Stomach (tissue), 9 donors: ENCODE data around the gene DRC3. TPM values are rescaled to one million over a fixed set of nuclear protein-coding genes. Genes with fewer than 3 reads are reported as not detected.

Experiments
- DNase-seq, 2 donors: peaks; one replicate each; pipeline versions ENCODE4 v3.0.0 to v3.0.0-alpha.2; 2013 to 2019
- H3K27ac ChIP-seq, 5 donors: fragments of 200-600 bp in 4 of 5; sonication (generic) in 4 of 5; one replicate each; pipeline ENCODE4 v1.5.1; 2013 to 2019; ENCODE audit warnings: mild to moderate bottlenecking in 1 of 5, moderate library complexity in 1 of 5
- H3K27me3 ChIP-seq, 3 donors: fragments of 200-600 bp; sonication (generic); one replicate each; pipeline ENCODE4 v1.5.1; 2017 to 2019; ENCODE audit warnings: mixed run types in 1 of 3
- H3K36me3 ChIP-seq, 4 donors: fragments of 200-600 bp; sonication (generic); 1 replicate in 3 of 4; 2 replicates in 1 of 4; pipeline ENCODE4 v1.5.1; 2016 to 2019
- H3K4me1 ChIP-seq, 4 donors: fragments of 200-600 bp; sonication (generic); one replicate each; pipeline ENCODE4 v1.5.1; 2016 to 2019
- H3K4me3 ChIP-seq, 4 donors: fragments of 200-600 bp; sonication (generic) in 3 of 4; one replicate each; pipeline ENCODE4 v1.5.1; 2016 to 2019; ENCODE audit warnings: mild to moderate bottlenecking in 1 of 4
- H3K9me3 ChIP-seq, 4 donors: fragments of 200-600 bp; sonication (generic); one replicate each; pipeline ENCODE4 v1.5.1; 2016 to 2019
- EP300 ChIP-seq: sonication (generic); formaldehyde crosslinking; IDR thresholded peaks from one replicate; pipeline ENCODE4 v1.6.1; 2017; ENCODE audit warnings: antibody characterized with exemption
- POLR2A ChIP-seq, 4 donors: fragments of 450-650 bp; IDR thresholded peaks; one replicate each; pipeline ENCODE4 v1.6.1; 2016; ENCODE audit warnings: antibody characterized with exemption in 4 of 4, control low read depth in 2 of 4, mild to moderate bottlenecking in 1 of 4, moderate library complexity in 1 of 4
- POLR2AphosphoS5 ChIP-seq, 3 donors: sonication (generic); formaldehyde crosslinking; IDR thresholded peaks; one replicate each; pipeline ENCODE4 v1.6.1; 2016; ENCODE audit warnings: antibody characterized with exemption in 3 of 3
- WGBS, 5 donors: extraction: QIAGEN DNeasy Blood & Tissue Kit in 3 of 5; methylation state at CpG; one replicate each; pipeline versions ENCODE4 v1.1.5 to v1.1.7; 2013 to 2018; 5-methylcytosine and 5-hydroxymethylcytosine counted together
- intact Hi-C: fragments of 100-400 bp; cut with DNase I; formaldehyde crosslinking; loops from one replicate; pipeline ENCODE4 v1.15.1; 2023; ENCODE audit warnings: low total_unique reads
- polyA plus RNA-seq, 3 donors: library from polyadenylated mRNA; stranded (reverse); fragments of 200-250 nt; gene quantifications; one replicate each; pipeline ENCODE4 v1.2.3, GENCODE V29; 2013
- total RNA-seq, 5 donors: library from RNA; depleted of rRNA; stranded (reverse); fragments of >200 nt; gene quantifications; one replicate each; pipeline versions ENCODE4 v1.1.0 to v1.2.3, GENCODE V29; 2014 to 2016
- TF ChIP-seq, protein P1 (sequence below), 7 experiments: fragments of 450-650 bp in 4 of 7; fragments of 200-600 bp in 3 of 7; sonication (generic) in 3 of 7; IDR thresholded peaks; one replicate each; pipeline ENCODE4 v1.5.1; 2016 to 2019; ENCODE audit warnings: antibody characterized with exemption in 7 of 7, control low read depth in 2 of 7, mild to moderate bottlenecking in 1 of 7
- donor health status: healthy with polysubstance abuse.
- donor health status: Bipolar disorder and iron deficiency.
- donor health status: healthy.

The DRC3 gene
- total and polyA plus RNA-seq, 8 donors, result 1.1 to 16.5 (median 1.7) TPM; not detected in 1

DNA sequence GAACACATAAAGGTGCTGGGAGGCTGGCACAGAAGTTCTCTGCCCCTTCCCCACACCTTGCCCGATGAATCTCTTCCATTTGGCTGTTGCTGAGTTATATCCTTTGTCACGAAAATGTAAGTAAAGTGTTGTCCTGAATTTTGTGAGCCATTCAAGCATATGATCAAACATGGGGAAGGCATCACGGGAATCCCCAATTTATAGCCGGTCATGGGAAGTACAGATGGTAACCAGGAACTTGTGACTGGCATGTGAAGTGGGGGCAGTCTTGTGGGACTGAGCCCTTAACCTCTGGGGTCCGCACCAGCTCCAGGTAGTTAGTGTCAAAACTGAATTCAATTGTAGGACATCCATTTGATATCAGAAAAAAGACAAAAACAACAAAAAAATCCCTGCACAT is 13.7 kb upstream of the DRC3 start:
- Histone ChIP-seq H3K4me1 (peaks cover 21 to 57% (median 42%) of the 10 kb centered on the region in 4 donors), H3K27me3 (no peaks in the 10 kb centered on the region), H3K4me3 (no peak overlapping the region), H3K9me3 (no peaks in the 10 kb centered on the region), H3K36me3 (peaks cover 0 to 4% (median 2%) of the 10 kb centered on the region in 4 donors), H3K27ac (peak overlapping the region; percentile 54 to 78 (median 75))
- DNase-seq, result no peak
- intact Hi-C loops, result no loop called here
- no peak for TF ChIP-seq POLR2A (IDR thresholded peaks at IDR 0.05)
- TF ChIP-seq, protein P1, sequence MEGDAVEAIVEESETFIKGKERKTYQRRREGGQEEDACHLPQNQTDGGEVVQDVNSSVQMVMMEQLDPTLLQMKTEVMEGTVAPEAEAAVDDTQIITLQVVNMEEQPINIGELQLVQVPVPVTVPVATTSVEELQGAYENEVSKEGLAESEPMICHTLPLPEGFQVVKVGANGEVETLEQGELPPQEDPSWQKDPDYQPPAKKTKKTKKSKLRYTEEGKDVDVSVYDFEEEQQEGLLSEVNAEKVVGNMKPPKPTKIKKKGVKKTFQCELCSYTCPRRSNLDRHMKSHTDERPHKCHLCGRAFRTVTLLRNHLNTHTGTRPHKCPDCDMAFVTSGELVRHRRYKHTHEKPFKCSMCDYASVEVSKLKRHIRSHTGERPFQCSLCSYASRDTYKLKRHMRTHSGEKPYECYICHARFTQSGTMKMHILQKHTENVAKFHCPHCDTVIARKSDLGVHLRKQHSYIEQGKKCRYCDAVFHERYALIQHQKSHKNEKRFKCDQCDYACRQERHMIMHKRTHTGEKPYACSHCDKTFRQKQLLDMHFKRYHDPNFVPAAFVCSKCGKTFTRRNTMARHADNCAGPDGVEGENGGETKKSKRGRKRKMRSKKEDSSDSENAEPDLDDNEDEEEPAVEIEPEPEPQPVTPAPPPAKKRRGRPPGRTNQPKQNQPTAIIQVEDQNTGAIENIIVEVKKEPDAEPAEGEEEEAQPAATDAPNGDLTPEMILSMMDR (IDR thresholded peaks at IDR 0.05), result no peak
- TF ChIP-seq POLR2AphosphoS5 (IDR thresholded peaks at IDR 0.05), result no peak
- no peak for TF ChIP-seq EP300
- WGBS, 5 donors, result 75 to 83% (median 80%) methylated on average over 5 of the region's 5 CpGs

DNA sequence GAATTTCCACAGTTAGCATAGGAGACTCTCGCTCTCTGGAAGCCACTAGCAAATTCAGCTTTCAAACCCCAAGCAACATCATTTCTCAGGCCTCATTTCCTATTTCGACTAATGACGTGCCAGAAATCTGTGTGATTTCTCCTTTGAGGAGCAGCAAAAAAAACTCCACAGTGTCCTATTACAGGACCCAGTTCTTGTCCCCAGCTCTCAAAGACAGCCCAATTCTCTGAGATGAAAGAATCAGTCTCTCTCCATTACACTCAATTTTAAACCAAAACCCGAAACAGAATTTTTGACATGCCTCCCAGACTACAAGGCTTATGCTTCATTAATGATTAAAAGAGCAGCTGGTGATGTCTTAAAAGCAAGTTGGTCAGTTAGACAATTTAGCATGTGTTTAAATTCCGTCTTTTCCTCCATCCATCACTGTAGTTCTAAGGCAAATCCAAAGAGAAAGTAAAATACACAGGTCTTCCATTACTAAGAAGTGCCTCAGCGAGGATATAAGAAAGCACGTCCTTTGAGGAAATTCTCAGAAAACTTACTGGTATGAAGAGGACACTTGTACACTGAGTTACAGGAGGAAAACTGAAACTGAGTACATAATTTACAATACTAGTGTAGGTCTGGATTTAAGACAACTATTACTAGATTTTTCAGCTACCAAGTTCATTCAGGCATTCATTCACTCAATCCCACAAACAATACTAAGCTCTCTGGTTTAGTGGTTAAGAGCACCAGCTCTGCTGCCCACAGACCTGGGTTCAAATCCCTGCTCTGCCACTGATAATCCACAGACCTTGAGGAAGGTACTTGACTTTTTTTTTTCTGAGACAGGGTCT is 12.9 kb upstream of the DRC3 start:
- intact Hi-C loops, result no loop called here

DNA sequence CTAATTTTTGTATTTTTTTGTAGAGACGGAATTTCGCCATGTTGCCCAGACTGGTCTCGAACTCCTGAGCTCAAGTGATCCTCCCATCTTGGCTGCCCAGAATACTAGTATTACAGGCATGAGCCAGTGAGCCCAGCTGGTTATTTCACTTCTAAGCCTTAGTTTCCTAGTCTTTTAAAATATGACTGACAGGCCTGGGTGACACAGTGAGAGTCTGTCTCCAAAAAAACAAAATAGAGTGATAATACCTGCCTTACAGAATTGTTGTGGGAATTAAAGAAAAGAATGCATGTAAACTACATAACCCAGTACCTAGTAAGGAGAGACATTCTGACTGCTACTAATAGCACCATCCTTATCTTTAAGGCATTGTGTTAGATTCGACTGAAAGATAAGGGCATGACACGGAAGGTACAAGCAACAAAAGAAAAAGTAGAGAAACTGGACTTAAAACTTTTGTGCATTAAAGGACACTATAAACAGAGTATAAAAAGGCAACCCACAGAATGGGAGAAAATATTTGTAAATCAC is 12.1 kb upstream of the DRC3 start:
- no peak for DNase-seq
- Histone ChIP-seq H3K27me3 (no peaks in the 10 kb centered on the region), H3K4me3 (peak overlapping the region in 1 of 4 donors; percentile 2), H3K36me3 (peaks cover 0 to 2% (median under 1%) of the 10 kb centered on the region in 4 donors), H3K4me1 (peaks cover 21 to 73% (median 50%) of the 10 kb centered on the region in 4 donors), H3K27ac (peak overlapping the region; percentile 23 to 78 (median 75)), H3K9me3 (no peaks in the 10 kb centered on the region)
- TF ChIP-seq EP300 (no peak), POLR2AphosphoS5 (IDR thresholded peaks at IDR 0.05) (no peak), POLR2A (IDR thresholded peaks at IDR 0.05) (no peak)
- TF ChIP-seq, protein P1 (IDR thresholded peaks at IDR 0.05), result no peak
- 73 to 80% (median 78%) methylated on average over 5 of the region's 5 CpGs for WGBS, 5 donors
- intact Hi-C loops, result no loop called here

More for the DNA sequence above, 12.9 kb upstream of the DRC3 start:
- H3K4me1 ChIP-seq, result peaks cover 21 to 64% (median 46%) of the 10 kb centered on the region in 4 donors
- TF ChIP-seq POLR2A (IDR thresholded peaks at IDR 0.05) (no peak), EP300 (no peak), POLR2AphosphoS5 (IDR thresholded peaks at IDR 0.05) (no peak)
- TF ChIP-seq, protein P1 (IDR thresholded peaks at IDR 0.05), result no peak
- 24 to 36% (median 28%) methylated on average over 7 of the region's 7 CpGs for WGBS, 5 donors
- H3K27ac ChIP-seq, result peak overlapping the region; percentile 54 to 78 (median 75)
- no peaks in the 10 kb centered on the region for H3K9me3 ChIP-seq
- H3K36me3 ChIP-seq, result peaks cover 0 to 4% (median 2%) of the 10 kb centered on the region in 4 donors
- H3K4me3 ChIP-seq, result peak overlapping the region in 3 of 4 donors; percentile 2 to 17 (median 5)
- H3K27me3 ChIP-seq, result no peaks in the 10 kb centered on the region
- peak in 1 of 2 donors; percentile 56 for DNase-seq

DNA sequence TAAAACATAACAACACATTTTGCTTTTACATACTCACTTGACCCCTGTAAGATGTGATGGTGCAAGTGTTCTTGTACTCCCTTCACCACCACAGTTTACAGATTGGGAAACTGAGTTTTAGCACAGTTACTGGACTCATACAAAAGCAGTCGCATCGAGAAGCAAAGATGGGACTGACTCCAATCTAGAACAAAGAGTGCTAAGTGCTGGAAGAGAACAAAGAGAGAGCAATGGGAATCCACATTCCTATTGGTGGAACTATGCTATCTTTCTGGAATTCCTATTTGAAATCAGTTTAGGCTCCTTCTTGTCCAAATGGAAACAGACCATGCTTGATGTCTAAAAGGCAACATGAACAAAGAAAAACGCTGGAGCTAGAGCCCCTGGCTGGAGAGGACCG is 9.6 kb upstream of the DRC3 start:
- Histone ChIP-seq H3K4me1 (peaks cover 16 to 82% (median 49%) of the 10 kb centered on the region in 4 donors), H3K4me3 (no peak overlapping the region), H3K36me3 (no peaks in the 10 kb centered on the region), H3K9me3 (no peaks in the 10 kb centered on the region), H3K27me3 (no peaks in the 10 kb centered on the region), H3K27ac (no peak overlapping the region)
- DNase-seq, result no peak
- intact Hi-C loops, result no loop called here
- TF ChIP-seq POLR2AphosphoS5 (IDR thresholded peaks at IDR 0.05) (no peak), EP300 (no peak), POLR2A (IDR thresholded peaks at IDR 0.05) (no peak)
- TF ChIP-seq, protein P1 (IDR thresholded peaks at IDR 0.05), result no peak
- WGBS, 5 donors, result 77 to 86% (median 80%) methylated on average over 4 of the region's 4 CpGs
